Natural killer cell (primary cell): Measurements from ENCODE around the gene MRGPRE. TPM values are rescaled to one million over a fixed set of nuclear protein-coding genes. Genes with fewer than 3 reads are reported as not detected.

Experiments used
- ATAC-seq, 3 donors: fragments of 150-1000 bp in 2 of 3; fragments of 200-7000 bp in 1 of 3; cut with Tn5 transposase; 1 replicate in 1 of 3; 2 replicates in 2 of 3; pipeline ENCODE4 v1.10.0; 2021; ENCODE audit warnings: mild to moderate bottlenecking in 2 of 3, moderate library complexity in 2 of 3
- DNase-seq, 2 donors: peaks; one replicate each; pipeline versions ENCODE4 v3.0.0 to v3.0.0-alpha.2; 2013 to 2021; ENCODE audit warnings: mixed read lengths in 1 of 2
- H3K27ac ChIP-seq: one replicate; pipeline ENCODE4 v1.5.1; 2013; ENCODE audit warnings: mild to moderate bottlenecking, low read length
- H3K27me3 ChIP-seq: one replicate; pipeline ENCODE4 v1.6.1; 2013; ENCODE audit warnings: low read length; ENCODE audit not compliant: control insufficient read depth, insufficient read depth
- H3K36me3 ChIP-seq: one replicate; pipeline ENCODE4 v1.6.1; 2013; ENCODE audit warnings: low read length; ENCODE audit not compliant: control insufficient read depth, insufficient read depth
- H3K4me1 ChIP-seq: one replicate; pipeline ENCODE4 v1.6.1; 2013; ENCODE audit warnings: low read length; ENCODE audit not compliant: control insufficient read depth, insufficient read depth
- H3K4me3 ChIP-seq: one replicate; pipeline ENCODE4 v1.5.1; 2013; ENCODE audit warnings: low read length
- H3K9me3 ChIP-seq: one replicate; pipeline ENCODE4 v1.6.1; 2013; ENCODE audit warnings: low read length; ENCODE audit not compliant: control insufficient read depth, insufficient read depth
- H3K27ac Mint-ChIP-seq, 2 donors: one replicate each; pipeline ENCODE4 v1.8.0; 2022; ENCODE audit warnings: mild to moderate bottlenecking in 2 of 2, mixed read lengths in 2 of 2, moderate library complexity in 1 of 2
- H3K27me3 Mint-ChIP-seq, 2 donors: one replicate each; pipeline ENCODE4 v1.8.0; 2022; ENCODE audit warnings: low read depth in 2 of 2, mixed read lengths in 2 of 2
- H3K36me3 Mint-ChIP-seq: one replicate; pipeline ENCODE4 v1.8.0; 2022; ENCODE audit warnings: mixed read lengths
- H3K4me1 Mint-ChIP-seq, 2 donors: one replicate each; pipeline ENCODE4 v1.8.0; 2022; ENCODE audit warnings: mixed read lengths in 2 of 2
- H3K4me3 Mint-ChIP-seq: one replicate; pipeline ENCODE4 v1.8.0; 2022; ENCODE audit warnings: mild to moderate bottlenecking, moderate library complexity, mixed read lengths
- H3K9me3 Mint-ChIP-seq, 2 donors: one replicate each; pipeline ENCODE4 v1.8.0; 2022; ENCODE audit warnings: mixed read lengths in 2 of 2
- CTCF ChIP-seq: fragments of 200-600 bp; IDR thresholded peaks from one replicate; pipeline ENCODE4 v1.8.0; 2022; ENCODE audit warnings: antibody characterized with exemption
- WGBS: methylation state at CpG from one replicate; pipeline ENCODE4 v1.1.7; 2013; ENCODE audit warnings: missing lambda C conversion rate; ENCODE audit not compliant: insufficient coverage; 5-methylcytosine and 5-hydroxymethylcytosine counted together
- intact Hi-C: fragments of 100-400 bp; cut with micrococcal nuclease; formaldehyde crosslinking; loops from one replicate; pipeline ENCODE4 v1.14.2; 2022
- total RNA-seq, 4 donors: library from RNA; stranded (reverse); fragments of 120-200 nt in 1 of 4; gene quantifications; one replicate each; pipeline versions ENCODE4 v1.2.3 to v1.2.4, GENCODE V29; 2013 to 2022

MRGPRE gene
- total RNA-seq, 3 donors from 2014 or later (not counting 1 experiment from before 2014, with no cell fraction given): not detected

GRCh38 chr11:3215346-3216026 lies 16.7 kb downstream of the MRGPRE start:
- no peak for TF ChIP-seq CTCF
- Histone ChIP-seq H3K4me1 (peaks cover 9% of the 10 kb centered on the region), H3K9me3 (no peaks in the 10 kb centered on the region), H3K27me3 (peaks cover 2% of the 10 kb centered on the region), H3K27ac (no peak overlapping the region), H3K36me3 (no peaks in the 10 kb centered on the region), H3K4me3 (no peak overlapping the region)
- DNase-seq (no peak), ATAC-seq (no peak)
- no peaks in the 10 kb centered on the region for H3K9me3 Mint-ChIP-seq
- H3K4me3 Mint-ChIP-seq: no peak overlapping the region
- H3K36me3 Mint-ChIP-seq: peaks cover 6% of the 10 kb centered on the region
- H3K4me1 Mint-ChIP-seq: peaks cover 7 to 20% of the 10 kb centered on the region in 2 donors
- no peak overlapping the region for H3K27ac Mint-ChIP-seq
- H3K27me3 Mint-ChIP-seq: peaks cover 13 to 31% of the 10 kb centered on the region in 2 donors
- intact Hi-C loops: loop anchor here (2.0 kb wide), 1 partner anchor 683 kb away; no protein-coding TSS in a partner anchor
- WGBS: 89% methylated on average over 17 of the region's 17 CpGs

GRCh38 chr11:3214420-3214699 lies 17.9 kb downstream of the MRGPRE start:
- no peak for ATAC-seq
- intact Hi-C loops: no loop called here

GRCh38 chr11:3213659-3214419 lies 18.4 kb downstream of the MRGPRE start:
- no peaks in the 10 kb centered on the region for H3K9me3 Mint-ChIP-seq
- no peak overlapping the region for H3K27ac Mint-ChIP-seq

More at GRCh38 chr11:3214420-3214699, 17.9 kb downstream of the MRGPRE start:
- Mint-ChIP-seq H3K27ac (no peak overlapping the region), H3K4me3 (no peak overlapping the region), H3K27me3 (peaks cover 13 to 27% of the 10 kb centered on the region in 2 donors), H3K4me1 (peaks cover 7 to 20% of the 10 kb centered on the region in 2 donors), H3K9me3 (no peaks in the 10 kb centered on the region), H3K36me3 (peaks cover 6% of the 10 kb centered on the region)
- no peak overlapping the region for H3K27ac ChIP-seq
- H3K27me3 ChIP-seq: peaks cover 2% of the 10 kb centered on the region
- H3K9me3 ChIP-seq: no peaks in the 10 kb centered on the region
- no peaks in the 10 kb centered on the region for H3K36me3 ChIP-seq
- WGBS: 95% methylated on average over 4 of the region's 4 CpGs
- peaks cover 9% of the 10 kb centered on the region for H3K4me1 ChIP-seq
- no peak for DNase-seq
- TF ChIP-seq CTCF: no peak
- H3K4me3 ChIP-seq: no peak overlapping the region

More at GRCh38 chr11:3213659-3214419, 18.4 kb downstream of the MRGPRE start:
- H3K4me1 Mint-ChIP-seq: peaks cover 7 to 20% of the 10 kb centered on the region in 2 donors
- peaks cover 9% of the 10 kb centered on the region for H3K4me1 ChIP-seq
- H3K36me3 ChIP-seq: no peaks in the 10 kb centered on the region
- intact Hi-C loops: no loop called here
- no peak overlapping the region for H3K4me3 Mint-ChIP-seq
- peaks cover 6% of the 10 kb centered on the region for H3K36me3 Mint-ChIP-seq
- ATAC-seq (no peak), DNase-seq (no peak)
- 76% methylated on average over 24 of the region's 24 CpGs for WGBS
- no peaks in the 10 kb centered on the region for H3K9me3 ChIP-seq
- H3K4me3 ChIP-seq: no peak overlapping the region
- TF ChIP-seq CTCF: no peak
- no peak overlapping the region for H3K27ac ChIP-seq
- H3K27me3 ChIP-seq: peaks cover 2% of the 10 kb centered on the region
- peaks cover 13 to 27% of the 10 kb centered on the region in 2 donors for H3K27me3 Mint-ChIP-seq
